Myocyte (in vitro differentiated cells): ENCODE results near the gene TBC1D21. TPM values are rescaled to one million over a fixed set of nuclear protein-coding genes. Genes with fewer than 3 reads are reported as not detected.

ENCODE experiments used
- DNase-seq: peaks from one replicate; pipeline ENCODE4 v3.0.0-alpha.2; 2012; ENCODE audit warnings: low read depth
- total RNA-seq: library from RNA; depleted of rRNA; stranded (reverse); fragments of >200 nt; gene quantifications from 2 replicates; pipeline ENCODE4 v1.2.3, GENCODE V29; 2014

The TBC1D21 gene
- total RNA-seq, 1 donor from 2014 or later, result not detected

DNA sequence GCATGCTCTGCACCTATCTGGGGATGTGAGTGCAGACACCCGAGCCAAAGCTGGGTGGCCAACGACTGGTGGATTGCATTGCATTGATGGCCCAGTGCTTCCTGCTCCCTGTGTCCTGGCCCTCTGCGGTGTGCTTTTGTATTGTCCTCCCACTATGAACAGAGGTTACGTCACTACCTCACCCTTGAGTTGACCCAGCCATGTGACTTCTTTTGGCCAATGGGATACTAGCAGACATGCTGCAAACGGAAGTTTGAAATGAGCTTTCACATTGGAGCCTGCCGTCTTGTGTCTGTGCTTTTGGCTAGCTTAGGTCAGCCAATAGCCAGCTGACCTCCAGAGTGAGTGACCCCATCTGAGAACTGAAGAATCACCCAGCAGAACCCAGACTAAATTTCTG is 15.3 kb upstream of the TBC1D21 start:
- DNase-seq, result no peak

DNA sequence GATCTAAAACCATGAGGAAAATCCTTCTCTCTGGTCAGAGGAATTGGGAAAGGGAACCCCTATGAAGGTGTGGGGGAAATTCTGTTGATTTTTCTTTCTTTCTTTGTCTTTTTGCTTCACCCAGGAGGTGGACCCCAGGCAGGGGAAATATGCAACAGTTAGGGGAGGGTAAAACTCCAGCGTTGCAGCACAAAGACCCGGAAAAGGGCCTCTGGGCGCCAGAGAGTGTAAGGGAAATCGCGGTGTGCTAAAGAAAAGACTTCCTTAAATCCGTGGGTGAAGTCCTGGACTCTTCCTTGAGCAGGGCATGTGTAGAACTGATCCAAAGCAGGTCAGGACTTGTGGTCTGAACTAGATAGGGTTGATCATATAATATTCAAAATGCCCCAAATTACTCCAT is 11.1 kb upstream of the TBC1D21 start:
- no peak for DNase-seq

DNA sequence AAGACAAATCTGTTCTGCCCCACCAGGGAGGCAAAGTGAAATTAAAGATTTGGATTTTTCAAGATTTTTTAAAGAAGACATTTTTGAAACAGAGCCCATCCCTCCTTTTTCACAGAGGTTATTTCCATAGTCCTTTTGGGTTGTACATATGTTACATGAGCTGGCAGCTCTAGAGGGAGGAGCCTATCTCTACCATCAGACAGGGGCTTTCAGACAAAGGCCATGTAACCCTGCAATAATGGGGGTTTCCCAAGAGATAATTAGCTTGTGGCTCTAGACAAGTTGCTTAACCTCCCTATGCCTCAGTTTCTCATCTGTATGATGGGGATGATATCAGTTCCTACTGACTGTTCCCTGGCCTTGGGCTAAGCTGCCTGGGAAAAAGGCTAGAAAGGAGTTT is 8.0 kb upstream of the TBC1D21 start:
- DNase-seq, result no peak

DNA sequence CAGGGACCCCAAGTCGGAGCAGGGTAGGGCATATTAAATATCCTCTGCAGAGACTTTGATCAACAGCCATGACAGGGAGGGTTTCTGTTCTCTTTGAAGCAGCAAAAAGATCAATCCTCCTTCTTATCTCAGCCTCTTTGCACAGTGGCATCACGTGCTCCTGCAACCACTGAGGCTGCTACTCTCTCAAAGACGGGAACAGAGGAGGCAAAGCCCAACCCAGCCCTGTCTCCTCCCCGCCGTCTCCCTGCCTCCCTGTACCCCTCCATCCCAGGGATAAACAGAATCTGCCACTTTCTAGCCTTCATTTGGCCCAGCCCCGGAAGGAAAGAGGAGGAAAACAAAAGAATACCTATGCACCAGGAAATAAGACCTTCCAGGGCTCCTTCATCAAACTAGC is 7.5 kb upstream of the TBC1D21 start:
- no peak for DNase-seq

DNA sequence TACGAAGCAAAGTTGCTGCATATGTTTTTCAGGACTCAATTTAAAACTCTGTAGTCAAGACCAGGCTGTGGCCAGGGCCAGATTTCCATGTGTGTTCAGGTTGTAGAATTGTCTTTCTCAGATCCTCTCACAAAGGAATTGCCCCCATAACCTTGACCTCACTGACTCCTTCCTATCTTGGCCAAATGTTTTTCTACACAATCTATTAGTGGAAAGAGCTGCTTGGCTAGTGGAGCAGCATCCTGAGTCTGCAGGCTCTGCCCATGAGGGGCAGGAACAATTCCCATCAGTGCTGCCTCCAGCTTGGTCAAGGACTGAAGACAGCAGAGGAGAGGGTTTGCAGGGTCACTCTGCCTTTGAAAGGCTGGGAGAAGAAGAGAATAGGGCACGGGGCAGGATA is 6.9 kb upstream of the TBC1D21 start:
- DNase-seq, result no peak

DNA sequence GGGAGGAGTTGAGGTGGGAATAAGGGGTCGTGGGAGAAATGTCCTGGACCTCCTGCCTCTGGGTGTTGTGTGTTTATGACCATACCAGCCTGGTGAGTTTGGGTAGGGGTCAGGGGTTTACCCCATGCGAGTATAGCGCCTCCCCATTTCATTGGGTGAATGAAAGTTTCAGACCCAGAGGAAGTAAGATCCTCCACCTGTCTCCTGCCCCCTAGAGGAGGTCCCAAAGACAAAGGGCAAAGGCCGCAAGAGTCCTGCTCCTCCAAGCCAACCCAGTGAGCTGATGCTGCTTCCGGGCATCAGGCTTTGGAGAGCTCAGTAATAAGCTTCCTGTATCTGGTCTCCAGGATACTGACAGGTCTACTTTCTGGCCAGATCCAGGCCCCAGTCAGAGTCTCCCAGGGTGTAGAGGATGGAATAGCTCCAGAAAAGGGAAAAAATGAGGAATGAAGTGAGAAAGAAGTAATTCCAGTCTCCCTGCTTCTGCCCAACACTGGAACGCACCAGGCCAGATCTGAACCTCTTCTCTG is 6.4 kb upstream of the TBC1D21 start:
- DNase-seq, result no peak

DNA sequence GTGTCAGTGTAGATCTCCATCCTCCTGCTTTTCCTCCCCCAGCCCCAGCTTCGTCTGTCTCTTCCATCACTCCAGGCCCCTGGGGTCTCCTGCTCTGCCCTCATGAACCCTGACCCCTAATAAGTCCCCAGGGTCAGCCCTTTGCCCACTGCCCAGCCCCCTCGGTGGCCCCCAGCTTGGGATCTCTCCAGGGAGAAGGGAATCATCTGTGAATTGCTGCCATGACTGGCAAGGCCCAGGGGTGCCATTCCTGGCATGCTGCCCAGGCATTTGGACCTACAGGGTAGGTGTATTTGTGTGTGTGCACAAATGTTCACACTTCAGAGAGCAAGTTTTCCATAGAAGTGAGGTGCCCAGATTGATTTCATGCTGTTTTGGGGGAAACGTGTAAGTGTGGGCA is 5.9 kb upstream of the TBC1D21 start:
- no peak for DNase-seq

DNA sequence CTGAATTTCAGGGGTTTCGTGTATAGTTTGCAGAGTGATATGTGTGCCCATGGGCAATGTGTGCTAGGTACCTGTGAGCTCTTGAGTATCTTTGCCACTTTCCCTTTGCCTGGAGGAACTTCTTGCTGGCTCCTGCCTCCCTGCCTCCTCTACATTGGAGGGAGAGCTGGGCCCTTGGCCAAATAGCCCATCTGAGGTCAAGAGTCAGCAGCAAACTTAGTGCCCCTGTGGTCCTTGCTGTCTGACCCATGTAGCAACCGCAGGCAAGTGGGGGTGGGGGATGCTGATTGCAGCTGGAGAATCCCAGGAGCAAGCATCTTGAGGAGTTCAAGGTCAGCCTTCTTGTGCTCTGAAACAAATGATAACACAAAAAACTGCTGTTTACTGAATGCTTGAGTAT is 5.4 kb upstream of the TBC1D21 start:
- no peak for DNase-seq

DNA sequence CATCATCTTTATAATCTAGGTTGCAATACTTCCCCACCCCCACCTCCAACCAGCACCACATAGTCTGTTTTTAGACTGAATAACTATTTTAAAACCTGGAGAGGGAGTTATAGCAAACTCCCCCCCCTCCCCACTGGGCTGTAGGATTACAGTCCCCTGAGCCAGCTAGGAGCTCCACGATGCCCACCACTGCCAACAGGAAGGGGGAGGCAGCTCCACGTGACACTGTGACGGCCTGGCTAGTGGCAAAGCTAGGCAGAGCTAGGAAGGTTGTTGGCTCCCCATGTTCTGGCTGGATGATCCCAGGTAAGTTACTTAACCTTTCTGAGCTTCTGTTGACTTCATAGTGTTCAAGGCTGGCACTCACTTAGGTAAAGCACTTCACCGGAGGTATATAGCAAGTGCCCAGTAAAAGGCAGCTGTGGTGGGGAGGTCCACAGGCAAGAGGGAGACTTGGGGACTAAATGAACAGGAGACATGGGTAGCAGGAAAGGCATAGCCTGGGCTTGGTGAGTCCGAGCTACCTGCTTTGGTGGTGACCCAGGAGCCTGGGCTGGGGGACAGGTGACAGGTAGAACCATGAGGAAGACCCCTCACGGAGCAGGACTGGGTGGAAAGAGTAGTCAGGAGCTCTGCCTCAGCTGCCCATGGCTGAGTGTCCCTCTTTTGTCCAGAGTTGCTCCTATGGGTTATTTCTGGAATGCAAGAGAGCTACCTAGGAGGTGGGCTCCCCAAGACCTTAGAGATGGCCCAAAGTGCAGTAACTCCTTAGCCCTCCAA is 4.0 kb upstream of the TBC1D21 start:
- no peak for DNase-seq

DNA sequence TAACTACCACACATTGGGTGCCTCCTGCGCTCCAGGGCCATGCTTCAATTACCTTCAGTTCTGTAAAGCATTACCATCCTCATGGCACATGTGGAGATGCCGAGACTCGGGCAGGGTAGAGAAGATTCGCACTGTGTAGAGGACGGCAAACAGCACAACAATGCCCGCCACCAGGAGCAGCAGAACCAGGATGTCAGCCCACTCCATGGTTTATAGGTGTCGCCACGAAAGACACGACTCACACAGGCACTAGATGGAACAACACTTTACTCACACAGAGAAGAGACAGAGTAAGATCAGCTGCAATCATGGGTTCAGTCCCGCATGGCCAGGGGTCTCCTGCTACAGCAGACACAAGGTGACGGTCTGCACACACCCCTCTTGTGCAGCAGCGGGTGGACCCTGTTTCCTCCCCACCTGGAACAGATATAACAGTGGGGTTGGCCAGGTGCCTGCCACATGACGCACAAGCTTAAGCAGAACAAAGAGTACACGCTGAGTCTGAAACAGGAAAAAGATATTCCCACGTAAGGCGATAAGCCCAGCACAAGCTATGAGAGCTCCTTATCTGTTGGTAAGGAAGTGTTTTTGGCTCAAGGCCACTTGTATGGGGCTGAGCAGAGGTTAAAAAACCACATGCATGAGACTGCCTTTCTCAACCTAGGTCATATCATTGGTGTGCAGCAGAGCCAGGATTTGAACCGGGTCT is 2.5 kb upstream of the TBC1D21 start:
- DNase-seq, result no peak

DNA sequence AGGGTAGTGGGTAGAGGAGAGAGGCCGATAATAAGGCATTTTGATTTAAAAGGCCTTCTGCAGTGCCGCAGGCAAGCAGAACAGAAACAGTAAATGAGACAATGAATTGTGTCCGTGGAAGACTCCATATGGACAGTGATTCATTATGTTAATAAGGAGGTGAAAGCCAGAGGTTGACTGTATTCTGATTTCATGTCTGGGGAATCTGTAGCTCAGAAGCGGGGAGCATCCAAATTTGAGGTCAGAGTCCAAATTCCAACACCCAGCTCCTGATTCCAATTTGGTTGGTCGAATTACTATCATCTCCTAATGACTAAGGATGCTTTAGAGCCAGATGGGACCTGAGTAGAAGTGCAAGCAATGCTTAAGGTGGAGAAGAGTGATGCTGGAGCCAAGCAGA is 1.0 kb upstream of the TBC1D21 start:
- DNase-seq, result no peak

DNA sequence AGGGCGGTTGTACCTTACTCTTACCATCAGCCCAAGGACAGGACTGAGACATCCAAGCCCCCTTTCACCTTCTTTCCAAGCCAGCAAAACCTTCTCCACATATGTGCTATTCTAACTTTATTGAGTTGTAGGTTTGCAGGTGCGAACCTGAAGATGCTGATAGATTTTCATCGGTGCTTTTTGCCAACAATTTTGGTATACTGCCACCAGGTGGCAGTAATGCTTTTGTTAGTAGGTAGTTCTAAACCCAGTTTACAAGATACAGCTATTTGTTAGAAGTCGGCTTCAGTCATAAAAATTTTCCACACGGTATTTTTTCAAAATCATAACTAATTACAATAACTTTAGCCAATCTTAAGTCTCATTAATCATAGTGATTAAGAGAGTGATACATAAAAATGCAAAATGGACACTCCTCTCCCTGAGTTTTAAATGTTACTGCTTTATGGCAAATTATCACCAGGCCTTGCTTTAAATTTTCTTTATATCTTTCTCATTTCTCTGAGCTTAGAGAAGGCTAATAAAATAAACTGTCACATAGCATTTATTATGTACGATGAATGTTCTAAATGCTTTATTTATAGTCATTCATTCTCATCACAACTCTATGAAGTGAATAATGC is 636 bp downstream of the TBC1D21 start:
- peak; percentile 68 for DNase-seq

DNA sequence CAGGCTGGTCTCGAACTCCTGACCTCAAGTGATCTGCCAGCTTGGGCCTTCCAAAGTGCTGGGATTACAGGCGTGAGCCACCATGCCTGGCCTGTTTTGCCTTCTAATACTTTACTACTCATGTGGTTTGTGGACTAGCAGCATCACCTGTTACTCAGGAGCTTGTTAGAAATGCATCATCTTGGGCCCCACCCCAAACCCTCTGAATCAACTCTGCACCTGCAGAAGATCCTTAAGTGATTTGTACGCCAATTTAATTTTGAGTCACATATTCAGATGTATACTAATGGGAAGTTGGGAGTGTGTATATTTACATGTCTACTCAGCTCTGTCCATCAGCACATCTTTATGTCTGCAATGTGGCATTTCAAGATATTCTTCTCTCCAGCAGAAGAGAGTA is 6.1 kb downstream of the TBC1D21 start:
- DNase-seq, result no peak

DNA sequence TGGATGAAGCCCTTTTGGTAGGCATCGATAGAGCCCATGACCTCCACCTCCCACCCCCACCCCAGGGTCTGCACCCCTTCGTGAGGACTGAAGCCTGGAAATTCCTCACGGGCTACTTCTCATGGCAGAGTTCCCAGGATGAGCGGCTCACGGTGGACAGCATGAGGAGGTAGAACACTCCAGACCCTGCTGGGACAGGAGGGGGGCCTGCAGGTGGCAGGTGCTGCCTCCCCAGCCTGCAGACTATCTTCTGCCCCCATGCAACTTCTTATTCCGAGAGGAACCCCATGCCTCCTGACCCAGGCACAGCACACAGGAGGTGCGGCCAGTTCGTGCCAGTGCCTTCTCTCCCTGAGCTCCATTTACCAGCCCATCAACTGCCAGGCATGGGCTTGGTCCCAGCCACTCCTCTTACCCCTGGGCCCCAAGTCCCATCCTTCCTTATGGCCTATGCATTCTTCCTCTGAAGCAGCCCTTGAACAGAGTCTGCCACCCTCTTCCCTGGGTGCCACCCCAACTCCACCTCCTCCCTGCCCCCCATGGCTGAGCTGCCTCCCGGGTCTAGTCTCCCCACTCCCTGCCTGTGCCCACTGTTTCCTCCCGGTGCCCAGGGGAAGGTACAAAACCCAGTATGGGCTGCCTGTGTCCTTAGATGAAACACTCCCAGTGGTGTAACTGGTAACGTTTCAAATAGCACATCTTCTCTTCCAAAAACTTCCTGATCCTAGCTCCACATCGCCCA is 8.4 kb downstream of the TBC1D21 start:
- no peak for DNase-seq

DNA sequence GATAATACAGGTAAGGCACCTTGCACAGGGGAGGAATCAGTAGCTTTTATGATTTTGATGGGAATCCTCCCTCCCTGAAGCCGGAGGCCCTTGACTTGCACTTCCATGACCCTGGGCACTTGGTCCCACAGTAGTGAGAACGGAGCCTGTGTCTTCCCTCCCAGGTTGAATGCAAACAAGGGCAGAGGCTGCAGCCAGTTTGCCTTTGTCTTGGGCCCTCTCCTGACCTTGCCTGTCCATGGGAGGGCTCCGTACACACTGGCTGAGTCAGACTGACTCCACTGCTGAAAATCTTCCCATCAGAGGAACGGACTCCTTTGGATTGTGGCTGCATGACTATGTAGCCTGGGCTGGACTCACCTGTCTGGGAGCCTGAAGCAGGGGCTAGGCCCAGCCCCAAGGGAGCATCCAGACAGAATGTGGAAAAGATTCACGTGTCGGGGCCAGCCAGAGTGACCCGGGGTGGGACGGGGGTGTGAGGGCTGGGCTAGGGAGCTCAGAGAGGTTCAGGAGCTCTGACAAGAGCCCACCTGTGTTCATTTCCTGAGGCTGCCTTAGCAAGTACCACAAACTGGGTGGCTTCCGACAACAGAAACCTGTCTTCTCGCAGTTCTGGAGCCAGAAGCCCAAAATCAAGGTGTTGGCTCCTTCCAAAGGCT is 9.5 kb downstream of the TBC1D21 start:
- DNase-seq, result no peak

DNA sequence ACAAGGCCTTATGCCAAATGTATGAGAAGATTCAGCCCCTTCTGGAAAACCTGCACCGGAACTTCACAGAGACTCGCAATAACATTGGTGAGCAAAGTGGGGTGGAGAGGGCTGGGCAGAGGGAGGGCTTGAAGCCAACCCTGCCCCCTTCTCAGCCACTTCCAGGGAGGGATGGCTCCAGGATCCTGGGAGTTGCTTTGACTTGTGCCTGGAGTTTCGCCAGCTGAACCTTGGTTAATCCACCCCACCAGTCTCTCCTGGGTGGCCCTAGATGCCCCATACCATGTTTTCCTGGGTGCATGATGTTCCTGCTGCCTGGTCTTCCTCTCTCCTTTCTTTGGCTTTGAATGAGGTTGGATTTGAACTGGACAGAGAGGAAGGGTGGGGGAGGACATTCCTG is 10.8 kb downstream of the TBC1D21 start:
- no peak for DNase-seq

DNA sequence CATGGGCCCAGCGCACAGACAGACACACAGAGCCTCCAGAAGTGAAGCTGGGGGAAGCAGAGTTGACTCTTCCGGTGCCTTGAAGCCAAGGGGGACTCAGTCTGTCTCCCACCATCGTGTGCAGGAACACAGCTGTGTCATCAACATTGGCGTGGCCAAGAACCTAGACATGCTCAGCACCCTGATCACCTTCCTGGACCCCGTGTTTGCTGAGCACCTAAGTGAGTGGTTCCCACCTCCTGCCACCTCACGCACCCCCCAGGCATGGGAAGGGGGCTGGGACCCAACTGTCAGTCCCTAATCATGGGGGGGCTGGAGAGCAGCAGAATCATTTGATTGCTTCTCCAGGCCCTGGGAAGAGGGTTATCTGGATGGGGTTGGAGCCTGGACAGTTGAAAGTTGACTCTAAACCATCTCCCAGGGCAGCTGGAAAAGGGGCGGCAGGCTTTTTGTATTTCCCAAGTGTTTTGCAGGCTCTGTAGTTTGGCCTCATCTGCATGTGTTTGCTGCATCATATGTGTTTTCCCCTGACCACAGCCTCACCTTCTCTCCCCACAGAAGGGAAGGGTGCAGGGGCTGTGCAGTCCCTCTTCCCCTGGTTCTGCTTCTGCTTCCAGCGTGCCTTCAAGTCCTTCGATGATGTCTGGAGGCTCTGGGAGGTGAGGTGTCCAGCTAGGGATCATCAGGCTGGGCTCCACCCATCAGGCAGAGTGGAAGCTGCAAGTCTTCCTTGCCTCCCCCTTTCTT is 12.8 kb downstream of the TBC1D21 start:
- no peak for DNase-seq

DNA sequence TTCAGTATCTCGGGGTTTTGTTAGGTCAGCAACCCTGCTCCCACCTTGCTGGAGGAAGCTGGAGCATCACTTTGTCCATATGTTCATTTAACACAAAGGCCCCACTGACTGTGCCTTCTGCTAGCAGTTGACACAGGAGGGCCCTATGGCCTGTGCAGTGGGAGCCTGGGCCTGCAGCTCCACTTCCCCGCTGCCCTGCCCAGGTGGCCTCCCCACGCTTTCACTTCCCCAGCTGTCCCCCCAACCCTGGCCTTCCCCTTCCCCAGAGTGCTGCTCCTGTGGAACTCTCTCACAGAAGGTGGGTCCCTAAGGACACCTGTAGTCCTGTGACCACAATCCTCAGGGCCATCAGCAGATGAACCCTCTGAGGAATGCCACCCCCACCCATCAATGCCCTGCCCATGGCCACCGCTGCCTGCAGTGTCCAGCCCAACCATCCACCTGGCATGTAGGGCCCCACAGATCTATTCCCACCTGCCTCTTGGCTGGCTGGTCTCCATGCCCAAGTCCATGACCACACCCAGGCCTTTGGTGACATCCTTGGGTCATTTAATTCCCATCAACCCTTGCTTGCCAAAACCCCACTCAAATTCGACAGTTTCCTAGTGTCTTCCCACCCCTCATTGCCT is 13.5 kb downstream of the TBC1D21 start:
- no peak for DNase-seq

DNA sequence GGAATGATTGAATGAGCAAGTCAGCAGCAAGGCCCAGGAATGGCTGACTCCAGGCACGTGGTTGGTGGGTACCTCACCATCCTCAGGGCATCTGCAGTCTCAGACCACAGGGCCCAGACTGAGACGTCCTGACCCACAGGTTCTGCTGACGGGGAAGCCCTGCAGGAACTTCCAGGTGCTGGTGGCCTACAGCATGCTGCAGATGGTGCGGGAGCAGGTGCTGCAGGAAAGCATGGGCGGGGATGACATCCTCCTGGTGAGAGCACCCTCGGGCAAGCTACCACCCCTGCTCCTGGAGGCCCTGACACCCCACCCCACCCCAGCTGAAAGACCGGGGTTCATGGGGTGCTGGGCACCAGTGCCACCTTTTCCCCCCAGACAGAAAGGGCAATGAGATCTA is 14.1 kb downstream of the TBC1D21 start:
- DNase-seq, result no peak
